C4-2B (cell line): ENCODE data around the gene MIR17HG.

Experiments
- CTCF ChIP-seq: fragments of 450-650 bp; conservative IDR thresholded peaks from 2 replicates; pipeline ENCODE4 v1.5.1; 2017; ENCODE audit warnings: mild to moderate bottlenecking
- ZFX ChIP-seq: fragments of 450-650 bp; IDR thresholded peaks from 2 replicates; pipeline ENCODE4 v1.6.1; 2017

- TF ChIP-seq CTCF = no peak
- TF ChIP-seq ZFX = no peak
These were observed 45.4 kb upstream of the MIR17HG start for GRCh38 chr13:91302111-91302510.
